ENCODE data around the gene CHRND.
"Not testable (repeated sequence)": the region's sequence is repeated elsewhere in the genome, so short reads cannot be mapped to it uniquely, and the experiment has no call there.

Gene CHRND

DNA sequence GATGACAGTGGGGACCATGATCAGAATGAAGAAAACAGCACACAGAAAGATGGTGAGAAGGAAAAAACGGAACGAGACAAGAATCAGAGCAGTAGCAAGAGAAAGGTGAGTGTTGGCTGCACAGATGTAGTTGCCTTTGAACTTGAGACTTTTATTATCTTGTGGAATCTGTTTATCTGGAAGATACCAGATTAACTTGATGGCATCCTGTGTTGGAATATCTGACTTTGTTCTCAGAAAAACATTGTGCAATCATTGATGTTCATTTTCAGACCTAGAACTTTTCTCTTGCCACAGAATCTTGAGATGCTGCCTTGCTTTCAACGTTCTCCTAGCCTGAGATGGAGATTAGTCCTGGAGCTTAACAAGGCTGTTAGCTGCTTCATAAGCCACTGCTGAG lies 30.5 kb downstream of the CHRND start:
- Histone ChIP-seq H3K4me3 (ENCODE audit: low read length) (no peak overlapping the region), H3K36me3 (ENCODE audit: control insufficient read depth, low read depth, low read length) (peaks cover 48% of the 10 kb centered on the region), H3K27ac (ENCODE audit: low read length) (no peak overlapping the region), H3K9ac (ENCODE audit: low read length) (no peak overlapping the region), H3K9me3 (ENCODE audit: control insufficient read depth, low read depth, low read length) (no peaks in the 10 kb centered on the region), H3K4me1 (ENCODE audit: control insufficient read depth, low read depth, low read length) (peaks cover 4% of the 10 kb centered on the region), H3K27me3 (ENCODE audit: control insufficient read depth, insufficient read depth, low read length) (no peaks in the 10 kb centered on the region)

DNA sequence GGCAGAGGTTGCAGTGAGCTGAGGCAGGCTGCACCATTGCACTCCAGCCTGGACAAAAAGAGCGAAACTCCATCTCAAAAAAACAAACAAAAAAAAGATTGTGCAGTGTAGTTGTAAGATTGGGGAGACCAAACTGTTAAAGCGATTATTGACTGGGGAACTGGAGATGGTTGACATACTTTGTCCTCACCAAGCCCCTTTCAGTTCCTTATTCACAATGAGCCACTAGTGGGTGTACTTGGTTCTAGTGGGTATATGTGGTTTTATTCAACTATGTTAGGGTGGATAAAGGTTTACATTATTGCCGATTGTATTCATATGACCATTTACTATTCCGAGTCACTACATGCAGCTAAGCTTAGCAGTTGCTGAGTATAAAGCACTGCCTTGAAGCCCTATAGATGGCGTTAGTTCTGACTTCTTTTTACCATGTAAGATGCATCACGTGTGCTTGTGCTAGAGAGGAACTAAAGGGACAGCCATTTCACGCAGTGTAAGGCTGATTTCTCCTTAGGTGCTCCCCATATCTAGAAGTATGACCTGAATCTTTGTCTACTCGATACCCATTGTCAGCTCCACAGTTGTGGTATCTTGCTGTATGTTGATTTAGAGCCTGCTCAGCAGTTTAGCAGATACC lies 36.7 kb downstream of the CHRND start:
- peaks cover 45% of the 10 kb centered on the region for H3K36me3 ChIP-seq (ENCODE audit: control insufficient read depth, low read depth, low read length)
- H3K27me3 ChIP-seq (ENCODE audit: control insufficient read depth, insufficient read depth, low read length) = no peaks in the 10 kb centered on the region
- H3K4me3 ChIP-seq (ENCODE audit: low read length) = no peak overlapping the region
- H3K9ac ChIP-seq (ENCODE audit: low read length) = no peak overlapping the region
- no peak overlapping the region for H3K27ac ChIP-seq (ENCODE audit: low read length)
- H3K9me3 ChIP-seq (ENCODE audit: control insufficient read depth, low read depth, low read length) = no peaks in the 10 kb centered on the region
- H3K4me1 ChIP-seq (ENCODE audit: control insufficient read depth, low read depth, low read length) = no peaks in the 10 kb centered on the region

DNA sequence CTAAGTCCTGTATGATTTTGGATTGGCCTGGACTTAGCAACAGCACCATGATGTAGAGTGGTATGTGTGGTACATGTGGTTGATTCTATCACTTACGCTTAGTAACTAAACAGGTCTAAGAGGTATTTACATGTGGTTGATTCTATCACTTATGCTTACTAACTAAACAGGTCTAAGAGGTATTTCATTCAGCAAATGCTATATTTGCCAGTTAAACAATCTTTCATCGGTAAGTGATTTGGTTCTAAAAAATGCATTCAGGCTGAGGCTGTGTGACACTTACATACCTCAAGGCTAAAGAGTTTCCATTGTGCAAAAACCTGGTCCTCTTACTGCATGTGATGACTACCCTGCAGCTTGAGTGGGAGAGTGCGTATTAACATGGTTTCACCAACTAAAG lies 37.6 kb downstream of the CHRND start:
- Histone ChIP-seq H3K9ac (ENCODE audit: low read length) (no peak overlapping the region), H3K27ac (ENCODE audit: low read length) (no peak overlapping the region), H3K4me1 (ENCODE audit: control insufficient read depth, low read depth, low read length) (no peaks in the 10 kb centered on the region), H3K4me3 (ENCODE audit: low read length) (no peak overlapping the region), H3K9me3 (ENCODE audit: control insufficient read depth, low read depth, low read length) (no peaks in the 10 kb centered on the region), H3K27me3 (ENCODE audit: control insufficient read depth, insufficient read depth, low read length) (no peaks in the 10 kb centered on the region), H3K36me3 (ENCODE audit: control insufficient read depth, low read depth, low read length) (peaks cover 49% of the 10 kb centered on the region)

DNA sequence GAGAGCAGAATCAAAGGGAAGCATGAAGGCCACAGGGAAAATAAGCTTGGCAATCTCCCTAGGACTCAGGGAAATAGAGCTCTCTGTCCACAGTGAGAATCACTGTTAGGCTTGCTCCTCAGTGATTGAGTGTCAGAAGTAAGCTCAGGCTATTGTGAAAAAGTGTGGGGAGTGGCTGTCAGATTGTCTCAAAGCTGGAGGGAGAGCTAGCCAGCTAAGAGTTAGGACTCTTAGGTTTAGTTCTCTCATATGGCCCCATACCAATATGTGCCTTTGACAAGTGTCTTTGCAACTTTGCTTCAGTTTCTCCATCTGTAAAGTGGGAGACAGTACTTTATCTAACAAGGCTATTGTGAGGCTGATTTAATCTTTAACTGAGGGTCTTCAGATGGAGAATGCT lies 41.8 kb downstream of the CHRND start:
- H3K4me3 ChIP-seq (ENCODE audit: low read length) = no peak overlapping the region
- H3K36me3 ChIP-seq (ENCODE audit: control insufficient read depth, low read depth, low read length) = peaks cover 69% of the 10 kb centered on the region
- H3K9ac ChIP-seq (ENCODE audit: low read length) = no peak overlapping the region
- H3K4me1 ChIP-seq (ENCODE audit: control insufficient read depth, low read depth, low read length) = no peaks in the 10 kb centered on the region
- no peaks in the 10 kb centered on the region for H3K27me3 ChIP-seq (ENCODE audit: control insufficient read depth, insufficient read depth, low read length)
- no peaks in the 10 kb centered on the region for H3K9me3 ChIP-seq (ENCODE audit: control insufficient read depth, low read depth, low read length)
- no peak overlapping the region for H3K27ac ChIP-seq (ENCODE audit: low read length)

DNA sequence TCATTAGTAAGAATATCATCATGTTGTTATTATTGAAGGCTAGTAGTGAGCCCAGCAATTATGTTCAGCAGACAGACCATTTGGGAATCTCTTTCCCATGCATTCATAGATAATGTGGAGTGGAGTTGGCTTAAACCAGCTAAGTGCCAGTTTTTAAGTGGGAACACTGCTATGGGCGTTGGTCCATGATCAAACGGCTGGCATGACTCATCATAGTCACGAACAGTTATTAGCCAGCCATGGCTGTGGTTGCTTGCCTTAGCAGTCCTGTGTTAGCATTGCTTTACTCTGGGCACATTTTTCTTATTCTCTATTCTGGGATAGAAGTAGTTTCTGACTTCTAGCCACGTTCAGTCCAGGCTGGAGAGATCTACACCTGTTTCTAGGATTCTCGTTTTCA lies 42.2 kb downstream of the CHRND start:
- Histone ChIP-seq H3K4me1 (ENCODE audit: control insufficient read depth, low read depth, low read length) (no peaks in the 10 kb centered on the region), H3K27ac (ENCODE audit: low read length) (no peak overlapping the region), H3K27me3 (ENCODE audit: control insufficient read depth, insufficient read depth, low read length) (no peaks in the 10 kb centered on the region), H3K36me3 (ENCODE audit: control insufficient read depth, low read depth, low read length) (peaks cover 73% of the 10 kb centered on the region), H3K9ac (ENCODE audit: low read length) (no peak overlapping the region), H3K9me3 (ENCODE audit: control insufficient read depth, low read depth, low read length) (no peaks in the 10 kb centered on the region), H3K4me3 (ENCODE audit: low read length) (no peak overlapping the region)

DNA sequence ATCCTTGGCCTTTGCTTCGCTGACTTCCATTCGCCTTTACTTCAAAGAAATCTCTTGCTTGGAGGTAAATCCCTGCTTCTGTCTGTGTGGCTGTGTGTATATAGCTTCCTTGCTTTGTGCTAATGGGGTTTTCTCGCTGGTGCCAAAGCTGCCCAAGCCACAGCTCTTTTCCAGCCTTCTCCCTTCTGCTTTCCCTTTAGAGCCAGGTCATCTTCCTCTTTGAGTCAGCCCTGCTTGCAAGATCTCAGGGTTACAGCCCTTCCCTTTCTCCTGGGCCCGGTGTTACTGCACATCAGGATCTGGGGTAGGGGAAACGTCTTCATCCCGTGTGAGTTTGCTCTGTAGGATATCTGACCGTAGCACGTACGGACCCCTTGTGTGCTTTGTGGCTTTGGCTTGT lies 43.6 kb downstream of the CHRND start:
- Histone ChIP-seq H3K9ac (ENCODE audit: low read length) (no peak overlapping the region), H3K4me3 (ENCODE audit: low read length) (no peak overlapping the region), H3K9me3 (ENCODE audit: control insufficient read depth, low read depth, low read length) (no peaks in the 10 kb centered on the region), H3K27me3 (ENCODE audit: control insufficient read depth, insufficient read depth, low read length) (no peaks in the 10 kb centered on the region), H3K27ac (ENCODE audit: low read length) (no peak overlapping the region), H3K4me1 (ENCODE audit: control insufficient read depth, low read depth, low read length) (no peaks in the 10 kb centered on the region), H3K36me3 (ENCODE audit: control insufficient read depth, low read depth, low read length) (peaks cover 69% of the 10 kb centered on the region)

DNA sequence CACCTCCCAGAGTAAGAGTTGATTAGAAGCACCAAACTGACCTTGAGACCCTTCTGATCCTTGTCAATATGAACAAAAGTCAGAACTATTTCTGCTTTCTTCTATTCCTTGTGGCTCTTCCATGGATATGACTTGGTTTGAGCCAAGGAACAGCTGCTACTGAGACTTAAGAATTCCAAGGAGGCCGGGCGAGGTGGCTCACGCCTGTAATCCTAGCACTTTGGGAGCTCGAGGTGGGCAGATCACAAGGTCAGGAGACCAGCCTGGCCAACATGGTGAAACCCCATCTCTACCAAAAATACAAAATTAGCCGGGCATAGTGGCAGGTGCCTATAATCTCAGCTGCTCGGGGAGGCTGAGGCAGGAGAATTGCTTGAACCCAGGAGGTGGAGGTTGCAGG lies 44.5 kb downstream of the CHRND start:
- H3K27me3 ChIP-seq (ENCODE audit: control insufficient read depth, insufficient read depth, low read length); H3K4me1 ChIP-seq (ENCODE audit: control insufficient read depth, low read depth, low read length); H3K9me3 ChIP-seq (ENCODE audit: control insufficient read depth, low read depth, low read length); H3K27ac ChIP-seq (ENCODE audit: low read length); H3K4me3 ChIP-seq (ENCODE audit: low read length); H3K9ac ChIP-seq (ENCODE audit: low read length): not testable (repeated sequence)
- peaks cover 70% of the 10 kb centered on the region for H3K36me3 ChIP-seq (ENCODE audit: control insufficient read depth, low read depth, low read length)

DNA sequence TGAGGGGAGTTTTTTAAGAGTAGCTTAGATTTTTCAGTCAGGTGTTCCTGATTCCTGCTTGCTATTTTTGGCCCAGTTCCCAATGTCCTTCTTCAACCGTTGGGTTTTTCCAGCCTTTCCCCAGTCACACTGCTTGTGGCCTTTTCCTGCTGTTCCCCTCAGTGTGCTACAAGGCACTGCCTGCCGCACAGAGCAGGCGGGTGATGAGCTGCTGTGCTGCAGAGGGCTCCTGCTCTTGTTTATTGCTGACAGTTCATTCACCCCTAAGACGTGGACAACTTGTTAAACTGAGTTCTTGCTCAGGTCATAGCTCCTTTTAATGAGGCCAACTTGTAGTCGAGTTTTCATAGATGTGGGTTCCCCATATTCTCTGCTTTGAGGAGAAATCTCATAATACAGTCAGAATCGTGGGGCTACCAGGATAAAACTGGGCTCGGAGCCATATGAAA lies 45.1 kb downstream of the CHRND start:
- H3K4me1 ChIP-seq (ENCODE audit: control insufficient read depth, low read depth, low read length) = no peaks in the 10 kb centered on the region
- no peak overlapping the region for H3K4me3 ChIP-seq (ENCODE audit: low read length)
- H3K27ac ChIP-seq (ENCODE audit: low read length) = no peak overlapping the region
- H3K27me3 ChIP-seq (ENCODE audit: control insufficient read depth, insufficient read depth, low read length) = no peaks in the 10 kb centered on the region
- peaks cover 70% of the 10 kb centered on the region for H3K36me3 ChIP-seq (ENCODE audit: control insufficient read depth, low read depth, low read length)
- H3K9me3 ChIP-seq (ENCODE audit: control insufficient read depth, low read depth, low read length) = no peaks in the 10 kb centered on the region
- H3K9ac ChIP-seq (ENCODE audit: low read length) = no peak overlapping the region

DNA sequence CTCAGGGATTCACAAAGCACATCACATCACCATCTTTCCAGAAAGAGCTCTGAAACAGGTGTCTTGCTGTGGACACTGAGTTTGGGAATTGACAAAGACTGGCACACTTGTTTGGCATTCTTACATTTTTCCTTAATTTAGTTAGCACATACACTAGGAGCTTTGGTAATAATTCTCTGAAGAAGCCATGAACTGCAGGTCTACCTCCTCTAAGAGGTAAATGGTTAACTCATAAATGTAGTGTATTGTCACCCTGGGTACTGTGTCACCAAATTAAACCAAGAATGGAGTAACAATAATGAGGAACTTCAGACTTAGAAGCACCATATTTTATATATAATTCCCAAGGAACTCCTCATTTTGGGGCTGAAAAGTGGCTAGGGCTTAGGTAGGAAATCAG lies 47.1 kb downstream of the CHRND start:
- Histone ChIP-seq H3K4me1 (ENCODE audit: control insufficient read depth, low read depth, low read length) (no peaks in the 10 kb centered on the region), H3K4me3 (ENCODE audit: low read length) (no peak overlapping the region), H3K9me3 (ENCODE audit: control insufficient read depth, low read depth, low read length) (no peaks in the 10 kb centered on the region), H3K9ac (ENCODE audit: low read length) (no peak overlapping the region), H3K36me3 (ENCODE audit: control insufficient read depth, low read depth, low read length) (peaks cover 55% of the 10 kb centered on the region), H3K27ac (ENCODE audit: low read length) (no peak overlapping the region), H3K27me3 (ENCODE audit: control insufficient read depth, insufficient read depth, low read length) (no peaks in the 10 kb centered on the region)

DNA sequence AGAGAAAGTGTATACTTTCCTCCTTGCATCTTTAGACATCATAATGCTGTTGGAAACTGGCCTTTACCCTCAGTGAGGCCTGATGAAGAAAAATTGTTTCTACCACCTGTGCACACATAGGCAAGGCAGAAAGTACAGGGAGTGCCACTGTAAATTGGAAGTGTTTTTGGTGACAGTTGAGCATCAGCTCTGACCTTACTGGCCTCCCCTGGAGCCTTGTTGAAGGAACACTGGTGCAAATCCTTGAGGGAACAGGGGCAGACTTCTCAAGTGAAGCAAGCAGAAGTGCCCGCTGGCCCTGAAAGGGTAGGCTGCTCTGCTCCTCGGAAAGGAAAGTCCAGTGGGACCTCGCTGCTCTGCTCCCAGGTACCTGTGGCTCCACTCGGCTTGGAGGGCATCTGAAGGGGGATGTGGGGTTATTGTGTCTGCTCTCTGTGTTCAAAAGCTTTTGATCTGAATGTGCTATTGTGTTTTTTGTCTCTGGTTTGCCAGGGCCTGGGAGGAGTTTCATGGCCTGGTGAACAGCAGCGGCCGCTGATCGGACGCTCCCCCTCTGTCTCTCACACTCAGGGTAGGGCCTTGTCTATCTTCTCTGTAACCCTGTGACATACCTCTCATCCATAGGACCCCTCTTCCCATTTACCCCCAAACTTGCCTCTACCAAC lies 47.9 kb downstream of the CHRND start:
- no peak overlapping the region for H3K27ac ChIP-seq (ENCODE audit: low read length)

DNA sequence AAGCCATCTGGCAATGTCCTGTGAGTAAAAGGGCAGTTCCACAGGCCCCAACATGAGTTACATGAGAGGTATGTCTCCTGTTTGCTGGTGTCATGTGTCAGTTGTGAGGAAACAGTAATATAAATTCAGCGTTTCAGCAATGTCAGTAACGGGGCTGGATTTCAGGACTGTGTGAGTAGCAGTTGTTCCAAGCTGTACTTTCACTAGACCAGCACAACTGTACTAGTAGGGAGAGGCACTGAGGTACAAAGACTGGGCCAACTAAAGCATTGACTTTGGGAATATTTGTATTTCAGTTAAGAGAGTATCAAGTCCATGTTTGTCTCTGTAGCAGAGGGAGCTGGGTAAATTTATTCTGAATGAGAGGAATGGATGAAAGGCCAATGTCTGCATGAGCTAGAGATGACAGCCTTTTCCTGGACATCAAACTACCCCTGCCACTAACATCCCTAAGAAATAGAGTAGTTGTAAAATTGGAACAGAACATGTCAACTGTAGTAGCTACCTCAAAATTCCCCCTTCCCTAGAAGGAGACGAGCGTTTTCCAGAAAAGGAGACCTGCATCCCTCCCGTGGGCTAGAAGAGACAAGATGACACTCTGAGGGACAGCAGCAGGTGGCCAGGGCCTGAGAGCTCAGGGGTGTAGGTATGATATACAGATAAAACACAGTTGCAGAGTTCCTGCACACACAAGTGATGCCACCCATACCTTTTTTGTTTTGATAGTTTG lies 48.9 kb downstream of the CHRND start:
- Histone ChIP-seq H3K27me3 (ENCODE audit: control insufficient read depth, insufficient read depth, low read length) (no peaks in the 10 kb centered on the region), H3K4me1 (ENCODE audit: control insufficient read depth, low read depth, low read length) (no peaks in the 10 kb centered on the region), H3K9ac (ENCODE audit: low read length) (no peak overlapping the region), H3K27ac (ENCODE audit: low read length) (no peak overlapping the region), H3K4me3 (ENCODE audit: low read length) (no peak overlapping the region), H3K9me3 (ENCODE audit: control insufficient read depth, low read depth, low read length) (no peaks in the 10 kb centered on the region), H3K36me3 (ENCODE audit: control insufficient read depth, low read depth, low read length) (peaks cover 37% of the 10 kb centered on the region)

More for the DNA sequence above, 47.9 kb downstream of the CHRND start:
- Histone ChIP-seq H3K27me3 (ENCODE audit: control insufficient read depth, insufficient read depth, low read length) (no peaks in the 10 kb centered on the region), H3K4me1 (ENCODE audit: control insufficient read depth, low read depth, low read length) (no peaks in the 10 kb centered on the region), H3K4me3 (ENCODE audit: low read length) (no peak overlapping the region), H3K9me3 (ENCODE audit: control insufficient read depth, low read depth, low read length) (no peaks in the 10 kb centered on the region), H3K36me3 (ENCODE audit: control insufficient read depth, low read depth, low read length) (peaks cover 47% of the 10 kb centered on the region), H3K9ac (ENCODE audit: low read length) (no peak overlapping the region)

DNA sequence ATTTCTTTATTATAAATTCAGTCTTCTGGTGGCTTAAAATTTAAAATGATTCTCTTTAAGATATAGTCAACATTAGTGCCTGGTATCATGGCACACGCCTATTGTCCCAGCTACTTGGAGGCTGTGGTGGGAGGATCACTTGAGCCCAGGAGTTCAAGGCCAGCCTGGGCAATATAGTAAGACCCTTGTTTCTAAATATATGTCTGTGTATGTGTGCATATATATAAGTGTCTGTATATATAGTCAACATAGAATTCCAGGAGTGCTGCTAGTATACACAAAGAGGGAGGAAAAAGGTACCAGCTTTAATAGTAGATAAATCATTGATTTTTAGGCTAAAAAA lies 49.4 kb downstream of the CHRND start:
- H3K36me3 ChIP-seq (ENCODE audit: control insufficient read depth, low read depth, low read length) = peaks cover 33% of the 10 kb centered on the region
- H3K27ac ChIP-seq (ENCODE audit: low read length) = no peak overlapping the region
- H3K4me1 ChIP-seq (ENCODE audit: control insufficient read depth, low read depth, low read length) = no peaks in the 10 kb centered on the region
- no peaks in the 10 kb centered on the region for H3K9me3 ChIP-seq (ENCODE audit: control insufficient read depth, low read depth, low read length)
- no peaks in the 10 kb centered on the region for H3K27me3 ChIP-seq (ENCODE audit: control insufficient read depth, insufficient read depth, low read length)
- no peak overlapping the region for H3K4me3 ChIP-seq (ENCODE audit: low read length)
- no peak overlapping the region for H3K9ac ChIP-seq (ENCODE audit: low read length)
